Stimulated activated CD8-positive, alpha-beta memory T cell treated with anti-CD3 and anti-CD28 coated beads, Interleukin-7, amount 100 ng/mL, for 48 hours (primary cell): ENCODE measurements around the gene NAA15.
A peak's percentile ranks its signal among the peaks of the same experiment; 100 is the strongest.
"Not testable (repeated sequence)": the region's sequence is repeated elsewhere in the genome, so short reads cannot be mapped to it uniquely, and the experiment has no call there.

Experiments used
- DNase-seq, 2 donors: peaks; one replicate each; pipeline ENCODE4 v3.0.0-alpha.2; 2020; ENCODE audit warnings: low read depth in 1 of 2; ENCODE audit errors: extremely low read depth in 1 of 2

The NAA15 gene

GRCh38 chr4:139301113-139301820 is at the start of gene NAA15:
NAA15 (plus strand) TSS chr4:139301505; CDS start chr4:139301778, 273 bp downstream.
- peak; percentile 93 to 98 for DNase-seq

DNA sequence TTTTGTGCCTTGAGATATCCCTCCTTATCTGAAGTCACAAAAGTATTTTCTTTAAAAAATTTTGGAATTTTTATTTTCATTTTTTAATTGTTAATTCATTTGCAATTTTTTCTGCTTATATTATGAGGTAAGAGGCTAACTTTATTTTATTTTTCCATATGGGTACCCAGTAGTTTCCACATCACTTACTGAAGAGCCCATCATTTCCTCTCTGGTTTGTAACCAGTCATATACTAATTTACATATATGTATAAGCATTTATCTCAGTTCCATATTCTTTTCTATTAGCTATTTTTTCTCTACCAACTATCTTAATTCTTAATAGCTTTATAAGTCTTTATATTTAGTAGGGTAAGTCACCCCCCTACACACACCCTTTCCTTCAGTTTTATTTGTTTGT is 48.3 kb upstream of the NAA15 start:
- DNase-seq: no peak

DNA sequence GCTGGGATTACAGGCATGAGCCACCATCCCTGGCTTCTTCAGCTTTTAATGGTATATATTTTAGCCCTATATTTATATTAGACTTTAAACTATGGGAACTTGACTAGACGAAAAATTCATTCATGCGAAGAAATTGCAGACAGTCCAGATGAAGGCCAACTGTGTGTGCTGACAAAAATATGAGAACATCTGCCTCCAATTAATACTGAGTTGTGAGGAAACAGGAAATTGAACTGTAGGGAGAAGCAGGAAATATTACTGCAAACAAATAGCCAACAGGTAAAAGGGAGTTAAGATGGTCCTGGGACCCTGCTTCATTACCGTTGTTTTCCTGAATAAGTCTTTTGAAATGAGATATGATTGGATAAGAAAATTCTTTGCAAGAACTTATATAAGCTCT is 47.6 kb upstream of the NAA15 start:
- no peak for DNase-seq

GRCh38 chr4:139255581-139255980 is 45.7 kb upstream of the NAA15 start:
- DNase-seq: not testable (repeated sequence)

DNA sequence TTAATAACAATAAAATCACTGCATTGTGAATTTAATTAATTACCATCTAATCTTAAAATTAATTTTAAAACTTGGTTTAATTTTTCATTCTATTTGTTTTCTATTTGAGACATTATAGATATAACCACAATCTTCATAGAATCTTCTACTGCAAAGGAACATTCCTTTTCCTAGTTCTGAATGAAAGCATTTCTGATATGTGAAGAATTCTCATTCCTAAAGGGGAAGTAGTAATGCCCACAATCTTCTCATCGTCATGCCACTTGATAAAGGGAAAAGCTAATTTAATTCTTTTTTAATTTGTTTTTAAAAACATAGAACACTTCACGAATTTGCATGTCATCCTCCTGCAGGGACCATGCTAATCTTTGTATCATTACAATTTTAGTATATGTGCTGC is 45.0 kb upstream of the NAA15 start:
- DNase-seq: no peak

DNA sequence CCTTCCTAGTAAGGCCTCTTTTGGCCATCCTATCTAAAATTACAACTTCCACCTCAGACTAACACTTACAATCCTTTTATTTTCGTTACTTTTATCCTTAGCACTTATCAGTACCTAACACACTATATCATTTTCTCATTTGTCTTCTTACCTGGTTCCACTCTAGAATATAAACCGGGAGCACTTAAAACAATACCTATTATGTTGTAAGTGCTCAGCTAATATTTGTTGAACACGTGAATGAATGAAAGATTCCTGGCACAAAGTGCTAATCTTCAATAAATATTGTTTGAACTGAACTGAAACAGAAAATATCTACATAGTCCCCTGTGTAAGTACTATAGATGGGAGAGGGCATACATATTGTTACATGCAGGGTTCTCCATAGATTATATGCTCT is 35.7 kb upstream of the NAA15 start:
- no peak for DNase-seq

DNA sequence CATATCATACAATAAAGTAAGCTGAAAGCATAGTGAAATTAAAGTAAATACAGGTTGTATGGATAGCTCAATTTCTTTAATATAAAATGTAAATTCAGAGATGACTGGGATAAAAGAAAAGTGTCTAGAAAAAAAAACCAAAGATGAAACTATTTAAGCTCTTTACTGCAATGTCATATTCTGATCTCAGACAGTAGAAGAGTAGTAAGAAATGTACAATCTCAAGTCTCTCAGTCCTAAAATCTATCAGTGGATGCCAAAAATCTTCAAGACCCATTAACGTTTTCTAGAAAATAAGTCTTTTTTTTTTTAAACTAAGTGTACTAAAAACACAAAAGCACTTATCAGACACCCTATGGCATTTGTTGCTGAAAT is 35.1 kb upstream of the NAA15 start:
- no peak for DNase-seq

- peak; percentile 74 to 92 for DNase-seq
Measured at GRCh38 chr4:139266583-139267257, 34.6 kb upstream of the NAA15 start.

DNA sequence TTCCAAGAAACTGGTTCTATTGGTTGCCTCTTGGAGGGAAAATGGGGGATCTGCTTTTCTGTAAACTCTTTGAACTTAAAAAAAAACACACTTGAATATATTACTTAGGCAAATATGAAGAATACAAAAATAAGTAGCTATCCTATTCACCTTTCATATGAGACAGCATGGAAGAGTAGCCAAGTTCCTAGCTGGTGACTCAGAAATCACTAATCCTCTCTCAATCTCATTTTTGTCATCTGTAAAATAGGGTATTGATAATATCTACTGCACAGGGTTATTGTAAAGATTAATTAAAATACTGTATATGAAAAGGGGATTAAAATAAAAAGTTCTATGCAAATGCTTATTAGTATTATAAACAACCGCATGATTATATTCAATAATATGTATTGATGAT is 34.0 kb upstream of the NAA15 start:
- no peak for DNase-seq

DNA sequence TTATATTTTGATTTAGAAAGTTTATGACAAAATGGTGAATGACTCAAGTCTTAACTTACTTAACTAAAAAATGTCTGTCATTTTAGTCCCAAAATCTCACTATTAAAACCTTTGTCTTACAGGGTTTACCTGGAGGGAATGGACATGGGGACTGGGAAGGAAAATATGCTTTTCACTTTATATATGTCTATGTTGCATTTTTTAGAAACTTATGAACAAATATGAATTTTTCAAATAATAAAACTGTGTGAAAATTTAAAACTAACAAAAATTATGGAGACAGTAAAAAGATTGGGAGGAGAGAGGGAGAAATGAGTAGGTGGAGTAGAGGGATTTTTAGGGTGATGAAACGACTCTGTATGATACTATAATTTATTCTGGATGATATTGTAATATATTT is 27.5 kb upstream of the NAA15 start:
- no peak for DNase-seq

DNA sequence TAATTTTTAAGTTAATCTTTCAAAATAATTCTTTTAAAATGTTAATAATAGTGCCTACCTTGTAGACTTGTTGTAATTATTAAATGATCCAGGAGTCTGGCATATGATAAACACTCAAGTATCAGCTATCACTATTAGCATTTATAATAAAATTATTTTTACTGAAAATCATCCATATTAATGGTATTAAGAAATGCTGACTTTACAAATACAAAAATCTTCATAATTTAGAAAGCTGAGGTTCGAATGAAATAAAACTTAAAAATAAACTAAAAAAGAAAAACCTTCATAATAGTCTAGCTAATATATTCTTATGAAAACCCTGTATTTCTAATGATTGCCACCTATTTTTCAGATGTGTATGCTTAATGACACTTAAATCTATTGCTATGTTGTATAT is 26.5 kb upstream of the NAA15 start:
- DNase-seq: no peak

GRCh38 chr4:139275281-139275735 is 26.0 kb upstream of the NAA15 start:
- no peak for DNase-seq

GRCh38 chr4:139278485-139278884 is 22.8 kb upstream of the NAA15 start:
- no peak for DNase-seq

- no peak for DNase-seq
Measured at GRCh38 chr4:139278912-139279759, 22.2 kb upstream of the NAA15 start.

DNA sequence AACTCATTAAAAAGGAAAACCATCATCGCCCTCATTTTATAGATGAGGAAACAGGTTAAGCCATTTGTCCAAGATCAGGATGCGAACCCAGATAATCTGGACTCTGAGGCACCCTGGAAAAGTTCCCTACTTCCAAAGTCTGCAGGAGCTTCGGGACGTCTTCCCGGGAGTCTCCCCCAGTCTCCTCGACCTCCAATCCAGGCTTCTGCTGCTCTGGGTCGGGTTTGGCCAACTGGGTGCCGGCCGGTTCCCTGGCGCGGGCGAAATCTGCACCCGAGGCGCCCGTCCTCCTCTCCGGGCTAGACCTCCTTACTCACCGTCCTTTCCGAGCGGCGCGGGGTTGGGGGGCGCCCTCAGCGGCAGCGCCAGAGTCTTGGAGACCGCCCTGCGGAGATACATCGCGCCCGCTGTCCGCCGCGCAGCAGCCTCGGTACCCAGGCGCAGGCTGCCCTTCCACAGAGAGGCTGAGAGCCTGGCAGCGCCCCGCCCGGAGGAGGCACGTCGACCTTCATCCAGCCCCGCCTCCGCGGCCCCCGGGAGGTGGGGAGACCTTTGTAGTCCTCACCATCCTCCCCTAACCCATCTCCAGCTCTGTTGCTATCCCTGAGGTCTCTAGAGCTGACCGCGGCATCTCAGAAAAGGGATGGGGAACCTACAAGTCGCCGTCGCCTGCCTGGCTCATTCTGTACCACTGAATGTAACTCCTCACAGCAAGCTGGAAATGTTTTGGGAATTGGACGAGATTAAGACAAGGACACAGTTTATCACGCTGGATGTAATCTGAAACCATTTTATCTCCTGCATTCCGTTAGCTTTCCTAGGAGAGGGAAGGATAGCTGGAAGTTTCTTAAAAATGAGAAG is 21.3 kb upstream of the NAA15 start, which contains the start of gene MGARP:
MGARP (minus strand) TSS at position 466 of the 861 bp plus-strand sequence; CDS start at position 399, 67 bp downstream.
- no peak for DNase-seq

GRCh38 chr4:139282065-139282720 is 19.1 kb upstream of the NAA15 start:
- DNase-seq: no peak

- DNase-seq: no peak
Measured at GRCh38 chr4:139282721-139283075, 18.6 kb upstream of the NAA15 start.

DNA sequence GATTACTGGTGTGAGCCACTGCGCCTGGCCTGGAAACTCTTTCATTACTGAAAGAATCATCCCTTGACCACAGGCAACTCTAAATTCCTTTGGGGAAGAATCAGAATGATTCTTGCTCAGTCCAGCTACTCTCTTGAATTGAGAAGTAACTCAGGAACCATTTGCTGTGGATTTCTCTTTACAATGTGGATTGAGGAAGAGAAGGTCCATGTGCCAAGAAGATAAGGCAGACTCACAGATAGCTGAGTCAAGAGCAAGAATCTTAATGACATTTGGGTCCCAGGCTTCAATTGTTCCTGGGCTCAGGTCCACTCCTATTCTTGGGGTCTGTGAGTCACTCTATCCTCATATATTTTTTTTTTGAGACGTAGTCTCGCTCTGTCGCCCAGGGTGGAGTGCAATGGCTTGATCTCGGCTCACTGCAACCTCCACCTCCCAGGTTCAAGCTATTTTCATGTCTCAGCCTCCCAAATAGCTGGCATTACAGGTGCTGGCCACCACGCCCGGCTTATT is 15.1 kb upstream of the NAA15 start:
- DNase-seq: no peak

GRCh38 chr4:139295206-139295941 is 5.9 kb upstream of the NAA15 start:
- DNase-seq: peak; percentile 92 to 95
